ENCODE results near the gene NCF2.

Gene NCF2

GRCh38 chr1:183590244-183591191 is at the start of gene NCF2:
TSS of gene NCF2 (minus strand) at chr1:183590459. CDS start at chr1:183590329, 130 bp downstream.
- H3K4me1 ChIP-seq (ENCODE audit: control insufficient read depth in 1 of 2, insufficient read depth in 1 of 2, low read depth in 1 of 2, low read length in 1 of 2): peaks cover 70 to 85% of the 10 kb centered on the region in 2 experiments
- H3K4me3 ChIP-seq (ENCODE audit: low read depth in 1 of 2, low read length in 1 of 2): peak within 1 kb of the TSS; percentile 83 to 91
- H3K27me3 ChIP-seq: no peaks in the 10 kb centered on the region
- peaks cover 29% of the 10 kb centered on the region for H3K36me3 ChIP-seq
- peak; percentile 60 for TF ChIP-seq CTCF (IDR thresholded peaks at IDR 0.05)
- no peaks in the 10 kb centered on the region for H3K9me3 ChIP-seq
- H3K27ac ChIP-seq: peak within 1 kb of the TSS; percentile 100

- H3K27me3 ChIP-seq: peaks cover 2% of the 10 kb centered on the region
- H3K4me3 ChIP-seq (ENCODE audit: low read depth in 1 of 2, low read length in 1 of 2): no peak overlapping the region
- no peaks in the 10 kb centered on the region for H3K36me3 ChIP-seq
- H3K4me1 ChIP-seq (ENCODE audit: control insufficient read depth in 1 of 2, insufficient read depth in 1 of 2, low read depth in 1 of 2, low read length in 1 of 2): peaks cover 17 to 23% of the 10 kb centered on the region in 2 experiments
- no peaks in the 10 kb centered on the region for H3K9me3 ChIP-seq
- H3K27ac ChIP-seq: peak overlapping the region; percentile 28
- no peak for TF ChIP-seq CTCF (IDR thresholded peaks at IDR 0.05)
These were observed 48.6 kb upstream of the NCF2 start for GRCh38 chr1:183638649-183639387.

- H3K27ac ChIP-seq: no peak overlapping the region
- H3K36me3 ChIP-seq: peaks cover 13% of the 10 kb centered on the region
- TF ChIP-seq CTCF (IDR thresholded peaks at IDR 0.05): no peak
- peaks cover 2% of the 10 kb centered on the region for H3K27me3 ChIP-seq
- H3K4me1 ChIP-seq (ENCODE audit: control insufficient read depth in 1 of 2, insufficient read depth in 1 of 2, low read depth in 1 of 2, low read length in 1 of 2): peaks cover 35 to 43% of the 10 kb centered on the region in 2 experiments
- H3K9me3 ChIP-seq: no peaks in the 10 kb centered on the region
- H3K4me3 ChIP-seq (ENCODE audit: low read depth in 1 of 2, low read length in 1 of 2): peak overlapping the region; percentile 71 to 77
These were observed 46.5 kb upstream of the NCF2 start for GRCh38 chr1:183636783-183637182.

- Histone ChIP-seq H3K4me3 (ENCODE audit: low read depth in 1 of 2, low read length in 1 of 2) (peak overlapping the region; percentile 71 to 77), H3K36me3 (peaks cover 17% of the 10 kb centered on the region), H3K4me1 (ENCODE audit: control insufficient read depth in 1 of 2, insufficient read depth in 1 of 2, low read depth in 1 of 2, low read length in 1 of 2) (peaks cover 40 to 48% of the 10 kb centered on the region in 2 experiments), H3K9me3 (no peaks in the 10 kb centered on the region), H3K27ac (peak overlapping the region; percentile 98), H3K27me3 (peaks cover 2% of the 10 kb centered on the region)
- no peak for TF ChIP-seq CTCF (IDR thresholded peaks at IDR 0.05)
These were observed 46.0 kb upstream of the NCF2 start for GRCh38 chr1:183636334-183636682.

GRCh38 chr1:183635606-183636333 is 45.5 kb upstream of the NCF2 start, which contains the start of gene ARPC5:
TSS of gene ARPC5 (minus strand) at chr1:183635783. CDS start at chr1:183635659, 124 bp downstream.
- Histone ChIP-seq H3K9me3 (no peaks in the 10 kb centered on the region), H3K27me3 (peaks cover 2% of the 10 kb centered on the region), H3K4me3 (ENCODE audit: low read depth in 1 of 2, low read length in 1 of 2) (peak within 1 kb of the TSS; percentile 71 to 77), H3K4me1 (ENCODE audit: control insufficient read depth in 1 of 2, insufficient read depth in 1 of 2, low read depth in 1 of 2, low read length in 1 of 2) (peaks cover 45 to 53% of the 10 kb centered on the region in 2 experiments), H3K36me3 (peaks cover 22% of the 10 kb centered on the region), H3K27ac (peak within 1 kb of the TSS; percentile 98)
- peak; percentile 53 for TF ChIP-seq CTCF (IDR thresholded peaks at IDR 0.05)
